VCaP (cell line): ENCODE measurements around the gene CMBL.
"Not testable (repeated sequence)": the region's sequence is repeated elsewhere in the genome, so short reads cannot be mapped to it uniquely, and the experiment has no call there.

Experiments
- H3K27ac ChIP-seq: fragments of 450-650 bp; 2 replicates; pipeline ENCODE4 v1.5.1; 2017
- CTCF ChIP-seq: fragments of 450-650 bp; conservative IDR thresholded peaks from 2 replicates; pipeline ENCODE4 v1.5.1; 2017; ENCODE audit warnings: mild to moderate bottlenecking, moderate library complexity

CMBL gene

DNA sequence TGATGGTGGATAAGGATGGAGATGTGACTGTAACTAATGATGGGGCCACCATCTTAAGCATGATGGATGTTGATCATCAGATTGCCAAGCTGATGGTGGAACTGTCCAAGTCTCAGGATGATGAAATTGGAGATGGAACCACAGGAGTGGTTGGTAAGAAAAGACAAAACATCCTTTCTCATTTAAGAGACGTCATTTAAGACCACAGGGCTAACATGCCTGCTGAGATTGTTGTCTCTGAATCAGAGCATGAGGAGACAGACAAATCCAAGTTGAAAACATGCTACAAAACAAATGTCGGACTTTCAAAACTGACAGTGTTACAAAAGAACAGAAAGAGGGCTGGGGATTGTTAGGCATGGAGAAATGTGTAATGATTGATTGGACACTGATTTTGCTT, 53.0 kb downstream of the CMBL start:
- no peak for TF ChIP-seq CTCF

DNA sequence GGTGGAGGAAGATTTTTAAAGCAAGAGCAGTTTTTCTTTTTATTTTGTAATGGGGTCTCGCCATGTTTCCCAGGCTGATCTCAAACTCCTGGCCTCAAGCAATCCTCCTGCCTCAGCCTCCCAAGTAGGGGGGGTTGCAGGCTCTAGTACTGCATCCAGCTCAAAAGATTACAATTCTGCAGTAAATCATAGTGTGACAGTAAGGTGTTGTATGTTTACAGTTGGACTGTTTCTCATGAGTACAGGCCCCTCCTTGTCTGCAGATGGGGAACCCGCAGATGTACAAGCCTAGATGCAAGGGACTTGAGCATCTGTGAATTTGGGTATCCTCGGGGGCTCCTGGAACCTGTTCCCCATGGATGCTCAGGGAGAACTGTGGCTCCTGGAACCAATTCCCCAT, 54.3 kb downstream of the CMBL start:
- no peak overlapping the region for H3K27ac ChIP-seq
- no peak for TF ChIP-seq CTCF

More for the DNA sequence above, 53.0 kb downstream of the CMBL start:
- H3K27ac ChIP-seq: no peak overlapping the region

- H3K27ac ChIP-seq: peak overlapping the region; percentile 98; the same call in 1 of the 2 replicates
- TF ChIP-seq CTCF: no peak
Measured at GRCh38 chr5:10251405-10251804, 56.3 kb downstream of the CMBL start.

DNA sequence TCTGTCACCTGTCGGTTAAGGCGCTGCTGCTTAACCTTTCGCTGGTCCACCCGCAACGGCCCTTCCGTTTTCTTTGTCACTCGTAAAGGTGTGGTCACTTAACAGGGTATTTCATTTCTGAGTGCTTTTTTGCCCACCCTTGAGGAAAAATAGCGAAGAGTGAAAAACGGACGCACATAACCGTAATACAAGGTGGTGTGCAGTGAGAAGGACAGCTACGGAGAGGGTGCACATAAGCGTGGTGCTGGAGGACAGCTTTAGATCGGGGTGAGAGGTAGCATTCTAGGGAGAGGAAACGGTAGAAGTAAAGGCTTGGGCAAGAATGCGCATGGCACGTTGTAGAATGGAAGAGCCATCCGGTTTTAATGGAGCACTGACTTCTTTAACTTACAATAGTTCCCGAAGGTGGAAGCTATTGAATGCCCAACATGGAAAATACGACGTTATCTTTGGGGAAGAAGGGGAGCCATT, 56.9 kb downstream of the CMBL start:
- H3K27ac ChIP-seq: peak overlapping the region; percentile 98
- no peak for TF ChIP-seq CTCF

GRCh38 chr5:10249948-10250805, 57.5 kb downstream of the CMBL start, which contains the start of gene CCT5:
CCT5 (plus strand) TSS chr5:10250280; CDS start chr5:10250341, 61 bp downstream.
- H3K27ac ChIP-seq: peak within 1 kb of the TSS; percentile 98
- no peak for TF ChIP-seq CTCF

GRCh38 chr5:10248378-10249260, 59.1 kb downstream of the CMBL start:
- peak overlapping the region; percentile 98 for H3K27ac ChIP-seq
- no peak for TF ChIP-seq CTCF

DNA sequence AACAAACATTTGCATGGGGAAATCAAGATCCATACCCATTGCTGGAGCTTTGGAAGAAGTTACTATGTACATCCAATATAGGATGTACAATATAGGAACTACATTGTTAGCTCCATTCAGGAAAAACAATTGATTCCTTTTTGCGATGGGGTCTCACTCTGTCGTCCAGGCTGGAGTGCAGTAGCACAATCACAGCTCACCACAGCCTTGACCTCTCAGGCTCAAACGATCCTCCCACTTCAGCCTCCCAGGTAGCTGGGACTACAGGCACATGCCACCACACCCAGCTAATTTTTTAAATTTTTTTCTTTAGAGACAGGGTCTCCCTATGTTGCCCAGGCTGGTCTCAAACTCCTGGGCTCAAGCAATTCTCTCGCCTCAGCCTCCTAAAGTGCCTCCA, 60.5 kb downstream of the CMBL start:
- H3K27ac ChIP-seq: not testable (repeated sequence)
